Measurements from ENCODE around the gene TANC1.

The TANC1 gene

GRCh38 chr2:159160954-159161353, 192.5 kb downstream of the TANC1 start:
- no peak for DNase-seq (ENCODE audit: low read depth in 3 of 3)

GRCh38 chr2:159163930-159164329, 195.5 kb downstream of the TANC1 start:
- DNase-seq (ENCODE audit: low read depth in 3 of 3) = no peak

GRCh38 chr2:159164457-159164911, 196.0 kb downstream of the TANC1 start:
- DNase-seq (ENCODE audit: low read depth in 3 of 3) = no peak

GRCh38 chr2:159165048-159165447, 196.6 kb downstream of the TANC1 start:
- DNase-seq (ENCODE audit: low read depth in 3 of 3) = no peak

GRCh38 chr2:159168707-159169106, 200.3 kb downstream of the TANC1 start:
- no peak for DNase-seq (ENCODE audit: low read depth in 3 of 3)

GRCh38 chr2:159169187-159169586, 200.7 kb downstream of the TANC1 start:
- no peak for DNase-seq (ENCODE audit: low read depth in 3 of 3)

- no peak for DNase-seq (ENCODE audit: low read depth in 3 of 3)
Measured at GRCh38 chr2:159172403-159172802, 204.0 kb downstream of the TANC1 start.

- DNase-seq (ENCODE audit: low read depth in 3 of 3) = no peak
Measured at GRCh38 chr2:159174759-159175158, 206.3 kb downstream of the TANC1 start.

GRCh38 chr2:159175182-159175581, 206.7 kb downstream of the TANC1 start:
- no peak for DNase-seq (ENCODE audit: low read depth in 3 of 3)

- DNase-seq (ENCODE audit: low read depth in 3 of 3) = no peak
Measured at GRCh38 chr2:159175927-159176326, 207.5 kb downstream of the TANC1 start.

GRCh38 chr2:159176555-159176954, 208.1 kb downstream of the TANC1 start:
- DNase-seq (ENCODE audit: low read depth in 3 of 3) = no peak

GRCh38 chr2:159177357-159177756, 208.9 kb downstream of the TANC1 start:
- DNase-seq (ENCODE audit: low read depth in 3 of 3) = no peak

- no peak for DNase-seq (ENCODE audit: low read depth in 3 of 3)
Measured at GRCh38 chr2:159177957-159178356, 209.5 kb downstream of the TANC1 start.

- no peak for DNase-seq (ENCODE audit: low read depth in 3 of 3)
Measured at GRCh38 chr2:159179096-159179495, 210.7 kb downstream of the TANC1 start.

GRCh38 chr2:159179696-159180095, 211.3 kb downstream of the TANC1 start:
- DNase-seq (ENCODE audit: low read depth in 3 of 3) = no peak

- DNase-seq (ENCODE audit: low read depth in 3 of 3) = no peak
Measured at GRCh38 chr2:159183346-159183745, 214.9 kb downstream of the TANC1 start.

GRCh38 chr2:159185401-159186130, 217.1 kb downstream of the TANC1 start:
- DNase-seq (ENCODE audit: low read depth in 3 of 3) = no peak

- DNase-seq (ENCODE audit: low read depth in 3 of 3) = no peak
Measured at GRCh38 chr2:159186462-159186861, 218.0 kb downstream of the TANC1 start.

GRCh38 chr2:159187106-159187505, 218.7 kb downstream of the TANC1 start:
- DNase-seq (ENCODE audit: low read depth in 3 of 3) = no peak

- DNase-seq (ENCODE audit: low read depth in 3 of 3) = no peak
Measured at GRCh38 chr2:159188449-159188848, 220.0 kb downstream of the TANC1 start.

GRCh38 chr2:159192371-159192918, 224.0 kb downstream of the TANC1 start:
- no peak for DNase-seq (ENCODE audit: low read depth in 3 of 3)

- no peak for DNase-seq (ENCODE audit: low read depth in 3 of 3)
Measured at GRCh38 chr2:159193791-159194190, 225.4 kb downstream of the TANC1 start.

GRCh38 chr2:159194241-159194640, 225.8 kb downstream of the TANC1 start:
- DNase-seq (ENCODE audit: low read depth in 3 of 3) = no peak

- DNase-seq (ENCODE audit: low read depth in 3 of 3) = no peak
Measured at GRCh38 chr2:159195697-159196096, 227.3 kb downstream of the TANC1 start.
